Measurements from ENCODE around the gene MT1HL1. TPM values are rescaled to one million over a fixed set of nuclear protein-coding genes. Genes with fewer than 3 reads are reported as not detected.
"Not testable (repeated sequence)": the region's sequence is repeated elsewhere in the genome, so short reads cannot be mapped to it uniquely, and the experiment has no call there.

Gene MT1HL1
- total and polyA plus RNA-seq, 2 experiments from 2014 or later: not detected

DNA sequence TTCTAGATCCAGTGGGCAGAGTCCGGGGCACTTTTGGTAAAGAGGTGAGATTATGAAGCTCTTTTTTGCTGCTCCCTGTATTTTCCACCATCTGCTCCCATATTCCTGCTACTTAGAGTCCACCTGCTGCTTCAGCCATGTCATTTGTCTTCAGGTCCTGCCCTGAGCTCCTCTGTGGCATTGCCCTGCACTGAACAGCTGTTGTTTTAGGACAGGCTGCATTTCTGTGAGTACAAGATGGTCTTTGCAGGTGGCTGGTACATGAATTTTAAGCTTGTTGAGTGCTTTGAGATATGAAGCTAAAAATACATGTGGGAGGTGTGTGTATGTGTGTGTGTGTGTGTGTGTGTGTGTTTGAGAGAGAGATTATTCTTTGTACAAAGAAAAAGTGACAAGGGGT, 21.9 kb downstream of the MT1HL1 start:
- no peaks in the 10 kb centered on the region for H3K9me2 ChIP-seq (replicated peaks; ENCODE audit: insufficient read depth)
- H3K9me3 ChIP-seq (ENCODE audit: low read depth): no peaks in the 10 kb centered on the region
- H3K4me2 ChIP-seq: no peak overlapping the region
- no peak overlapping the region for H2AFZ ChIP-seq
- no peak for DNase-seq (ENCODE audit: low spot score)
- H3K4me1 ChIP-seq (ENCODE audit: insufficient read depth): no peaks in the 10 kb centered on the region
- H3K4me3 ChIP-seq: no peak overlapping the region
- no peaks in the 10 kb centered on the region for H4K20me1 ChIP-seq (ENCODE audit: insufficient read depth, poor library complexity, severe bottlenecking)
- no peaks in the 10 kb centered on the region for H3K27me3 ChIP-seq
- H3K36me3 ChIP-seq (replicated peaks; ENCODE audit: insufficient read depth, low read depth): no peaks in the 10 kb centered on the region
- H3K79me2 ChIP-seq: no peaks in the 10 kb centered on the region
- TF ChIP-seq, protein P1, sequence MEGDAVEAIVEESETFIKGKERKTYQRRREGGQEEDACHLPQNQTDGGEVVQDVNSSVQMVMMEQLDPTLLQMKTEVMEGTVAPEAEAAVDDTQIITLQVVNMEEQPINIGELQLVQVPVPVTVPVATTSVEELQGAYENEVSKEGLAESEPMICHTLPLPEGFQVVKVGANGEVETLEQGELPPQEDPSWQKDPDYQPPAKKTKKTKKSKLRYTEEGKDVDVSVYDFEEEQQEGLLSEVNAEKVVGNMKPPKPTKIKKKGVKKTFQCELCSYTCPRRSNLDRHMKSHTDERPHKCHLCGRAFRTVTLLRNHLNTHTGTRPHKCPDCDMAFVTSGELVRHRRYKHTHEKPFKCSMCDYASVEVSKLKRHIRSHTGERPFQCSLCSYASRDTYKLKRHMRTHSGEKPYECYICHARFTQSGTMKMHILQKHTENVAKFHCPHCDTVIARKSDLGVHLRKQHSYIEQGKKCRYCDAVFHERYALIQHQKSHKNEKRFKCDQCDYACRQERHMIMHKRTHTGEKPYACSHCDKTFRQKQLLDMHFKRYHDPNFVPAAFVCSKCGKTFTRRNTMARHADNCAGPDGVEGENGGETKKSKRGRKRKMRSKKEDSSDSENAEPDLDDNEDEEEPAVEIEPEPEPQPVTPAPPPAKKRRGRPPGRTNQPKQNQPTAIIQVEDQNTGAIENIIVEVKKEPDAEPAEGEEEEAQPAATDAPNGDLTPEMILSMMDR (IDR thresholded peaks at IDR 0.05; ENCODE audit: poor library complexity): no peak
- TF ChIP-seq EZH2phosphoT487 (IDR thresholded peaks at IDR 0.05; ENCODE audit: low read depth, severe bottlenecking, unreplicated experiment) (no peak), EZH2 (IDR thresholded peaks at IDR 0.05; ENCODE audit: borderline replicate concordance) (no peak)
- no peak overlapping the region for H3K27ac ChIP-seq
- WGBS (ENCODE audit: low lambda C conversion rate, missing lambda C conversion rate): 86% methylated on average over 1 of the region's 1 CpG

DNA sequence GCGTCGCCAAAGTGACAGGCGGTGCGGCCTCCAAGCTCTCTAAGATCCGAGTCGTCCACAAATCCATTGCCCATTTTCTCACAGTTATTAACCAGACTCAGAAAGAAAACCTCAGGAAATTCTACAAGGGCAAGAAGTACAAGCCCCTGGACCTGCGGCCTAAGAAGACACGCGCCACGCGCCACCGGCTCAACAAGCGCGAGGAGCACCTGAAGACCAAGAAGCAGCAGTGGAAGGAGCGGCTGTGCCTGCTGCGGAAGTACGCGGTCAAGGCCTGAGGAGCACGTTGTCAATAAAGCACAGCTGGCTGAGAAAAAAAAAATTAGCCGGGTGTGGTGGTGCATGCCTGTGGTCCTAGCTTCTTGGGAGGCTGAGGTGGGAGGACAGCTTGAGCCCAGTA, 22.8 kb downstream of the MT1HL1 start:
- not testable (repeated sequence) for H3K9me2 ChIP-seq (replicated peaks; ENCODE audit: insufficient read depth); H3K36me3 ChIP-seq (replicated peaks; ENCODE audit: insufficient read depth, low read depth); DNase-seq (ENCODE audit: low spot score); H2AFZ ChIP-seq; H3K4me3 ChIP-seq; H3K9me3 ChIP-seq (ENCODE audit: low read depth); H3K27ac ChIP-seq; H3K79me2 ChIP-seq; H3K4me1 ChIP-seq (ENCODE audit: insufficient read depth); H3K4me2 ChIP-seq; H3K27me3 ChIP-seq; H4K20me1 ChIP-seq (ENCODE audit: insufficient read depth, poor library complexity, severe bottlenecking)
- WGBS (ENCODE audit: low lambda C conversion rate, missing lambda C conversion rate): 96% methylated on average over 20 of the region's 20 CpGs

DNA sequence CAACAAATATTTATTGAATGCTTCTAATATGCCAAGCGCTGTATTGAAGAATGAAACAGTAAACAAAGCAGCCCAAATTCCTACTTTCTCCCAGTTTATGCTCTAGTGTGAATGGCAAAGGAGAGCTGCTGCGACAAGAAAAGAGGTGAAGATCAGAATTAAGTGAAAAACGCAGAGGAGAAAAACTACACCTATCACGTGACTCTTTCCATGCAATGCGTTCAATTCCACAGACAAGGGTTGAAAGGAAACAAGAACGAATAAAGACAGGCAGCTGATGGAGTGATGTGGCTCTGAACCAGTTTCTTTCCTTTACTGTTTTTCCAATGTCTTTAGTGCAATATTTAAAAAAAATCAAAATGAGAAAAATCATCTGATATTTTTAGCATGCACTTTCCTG, 23.6 kb downstream of the MT1HL1 start:
- Histone ChIP-seq H3K27me3 (no peaks in the 10 kb centered on the region), H2AFZ (no peak overlapping the region), H4K20me1 (ENCODE audit: insufficient read depth, poor library complexity, severe bottlenecking) (no peaks in the 10 kb centered on the region), H3K36me3 (replicated peaks; ENCODE audit: insufficient read depth, low read depth) (no peaks in the 10 kb centered on the region), H3K4me2 (no peak overlapping the region), H3K9me3 (ENCODE audit: low read depth) (no peaks in the 10 kb centered on the region), H3K79me2 (no peaks in the 10 kb centered on the region), H3K4me3 (no peak overlapping the region), H3K27ac (no peak overlapping the region), H3K9me2 (replicated peaks; ENCODE audit: insufficient read depth) (no peaks in the 10 kb centered on the region), H3K4me1 (ENCODE audit: insufficient read depth) (no peaks in the 10 kb centered on the region)
- TF ChIP-seq, protein P1 (IDR thresholded peaks at IDR 0.05; ENCODE audit: poor library complexity): no peak
- TF ChIP-seq EZH2 (IDR thresholded peaks at IDR 0.05; ENCODE audit: borderline replicate concordance): no peak
- no peak for TF ChIP-seq EZH2phosphoT487 (IDR thresholded peaks at IDR 0.05; ENCODE audit: low read depth, severe bottlenecking, unreplicated experiment)
- WGBS (ENCODE audit: low lambda C conversion rate, missing lambda C conversion rate): 96% methylated on average over 6 of the region's 6 CpGs
- no peak for DNase-seq (ENCODE audit: low spot score)

DNA sequence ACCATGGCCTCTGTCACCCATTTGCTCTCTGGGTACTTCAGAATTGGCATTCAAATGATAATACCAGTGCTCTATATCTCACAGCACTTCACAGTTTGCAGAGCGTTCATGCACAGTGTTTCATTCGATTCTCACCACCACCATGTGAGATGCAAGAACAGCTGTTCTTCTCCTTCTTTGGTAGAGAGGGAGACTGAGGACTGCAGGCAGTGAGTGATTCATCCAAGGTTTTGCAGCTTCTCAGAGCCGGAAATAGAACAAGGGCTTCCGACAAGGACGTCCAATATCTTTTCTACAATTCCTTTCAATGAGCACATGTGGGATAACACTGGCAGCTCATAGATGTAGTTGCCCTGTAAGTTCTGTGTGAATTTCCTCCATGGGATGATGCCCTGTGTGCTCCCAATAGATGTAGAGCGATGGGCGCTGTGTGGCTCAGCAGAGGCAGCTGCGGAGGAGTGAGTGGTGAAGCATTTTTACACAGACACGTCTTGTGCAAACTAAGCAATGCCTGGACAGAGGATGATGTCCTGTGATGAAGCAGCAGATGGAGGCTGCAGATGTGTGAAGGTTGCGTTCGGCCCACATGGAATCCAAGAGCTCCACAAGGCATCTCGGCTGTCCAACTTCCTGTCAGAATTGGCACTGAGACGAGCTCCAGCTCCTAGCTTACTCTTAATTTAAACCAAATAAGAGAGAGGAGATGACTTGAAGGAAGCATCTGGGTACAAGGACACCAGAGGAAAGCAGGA, 24.9 kb downstream of the MT1HL1 start:
- no peak for TF ChIP-seq EZH2 (IDR thresholded peaks at IDR 0.05; ENCODE audit: borderline replicate concordance)
- TF ChIP-seq EZH2phosphoT487 (IDR thresholded peaks at IDR 0.05; ENCODE audit: low read depth, severe bottlenecking, unreplicated experiment): no peak
- TF ChIP-seq, protein P1 (IDR thresholded peaks at IDR 0.05; ENCODE audit: poor library complexity): no peak
- WGBS (ENCODE audit: low lambda C conversion rate, missing lambda C conversion rate): 90% methylated on average over 13 of the region's 13 CpGs

More for the DNA sequence above, 24.9 kb downstream of the MT1HL1 start:
- Histone ChIP-seq H3K9me3 (ENCODE audit: low read depth) (no peaks in the 10 kb centered on the region), H4K20me1 (ENCODE audit: insufficient read depth, poor library complexity, severe bottlenecking) (no peaks in the 10 kb centered on the region), H3K4me3 (no peak overlapping the region), H3K79me2 (no peaks in the 10 kb centered on the region), H2AFZ (no peak overlapping the region), H3K27ac (no peak overlapping the region), H3K36me3 (replicated peaks; ENCODE audit: insufficient read depth, low read depth) (no peaks in the 10 kb centered on the region), H3K4me1 (ENCODE audit: insufficient read depth) (no peaks in the 10 kb centered on the region), H3K9me2 (replicated peaks; ENCODE audit: insufficient read depth) (no peaks in the 10 kb centered on the region), H3K4me2 (no peak overlapping the region), H3K27me3 (no peaks in the 10 kb centered on the region)
- DNase-seq (ENCODE audit: low spot score): no peak
